T-helper 2 cell (primary cell): ENCODE measurements around the gene PPME1.

Experiments used
- DNase-seq, 5 experiments: peaks; one replicate each; pipeline versions ENCODE4 v3.0.0 to v3.0.0-alpha.2; 2012 to 2022

PPME1 gene

DNA sequence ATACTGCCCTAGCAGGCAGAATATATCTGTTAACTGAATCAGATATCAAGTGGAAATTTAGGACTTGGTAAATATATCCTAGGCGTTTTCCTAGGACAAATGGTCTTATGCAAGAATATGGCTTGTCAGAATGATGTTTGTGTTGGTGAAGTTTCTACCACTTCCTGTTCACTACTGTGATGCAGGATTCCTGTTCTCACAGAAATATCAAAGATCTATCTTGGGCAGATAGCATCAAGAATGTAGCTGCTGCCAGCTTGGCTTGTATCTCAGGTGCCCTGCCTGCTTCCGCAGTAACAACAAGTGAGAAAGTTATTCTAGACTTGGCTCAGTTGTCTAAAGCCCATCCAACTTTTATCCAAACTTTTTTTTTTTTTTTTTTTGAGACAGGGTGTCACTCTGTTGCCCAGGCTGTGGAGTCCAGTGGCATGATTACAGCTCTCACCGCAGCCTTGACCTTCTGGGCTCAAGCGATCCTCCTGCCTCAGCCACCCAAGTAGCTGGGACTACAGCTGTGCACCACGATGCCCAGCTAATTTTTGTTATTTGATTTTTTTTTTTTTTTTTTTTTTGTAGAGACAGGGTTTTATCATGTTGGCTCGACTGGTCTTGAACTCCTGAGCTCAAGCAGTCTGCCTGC lies 61.3 kb downstream of the PPME1 start:
- peak in 1 of 5 experiments; percentile 86 for DNase-seq

DNA sequence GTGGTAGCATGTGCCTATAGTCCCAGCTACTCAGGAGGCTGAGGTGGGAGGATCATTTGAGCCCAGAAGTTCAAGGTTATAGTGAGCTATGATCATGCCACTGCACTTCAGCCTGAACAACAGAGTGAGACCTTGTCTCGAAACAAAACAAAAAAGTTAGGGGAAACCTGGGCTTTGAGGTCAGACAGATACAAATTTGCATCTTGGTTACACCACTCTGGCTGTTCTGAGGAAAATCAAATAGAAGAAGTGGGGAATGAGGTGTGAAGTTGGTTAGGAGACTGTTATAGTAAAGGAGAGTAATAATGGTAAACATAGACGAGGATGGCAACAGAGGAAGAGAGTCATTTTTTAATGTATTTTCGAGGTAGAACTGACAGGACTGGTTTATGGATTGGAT lies 62.6 kb downstream of the PPME1 start:
- DNase-seq, result peak in 1 of 5 experiments; percentile 72

DNA sequence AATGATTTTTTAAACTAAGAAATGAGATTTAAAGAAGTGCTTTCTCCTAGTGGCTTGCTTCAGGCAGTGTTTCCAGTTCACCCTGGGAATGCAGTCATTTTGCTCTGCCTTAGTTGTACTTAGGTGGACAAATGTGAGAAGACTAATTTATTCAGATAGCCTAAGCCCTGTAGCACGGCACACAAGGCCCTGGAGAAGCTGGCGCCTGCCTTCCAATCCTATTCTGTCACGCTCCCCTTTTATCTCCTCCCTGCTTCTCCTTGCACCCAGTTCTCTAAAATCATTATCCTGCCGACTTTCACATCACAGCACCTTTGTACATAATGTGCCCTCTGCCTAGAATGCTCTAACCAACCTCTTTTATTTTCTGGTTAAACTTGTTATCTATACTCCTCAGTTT lies 64.0 kb downstream of the PPME1 start:
- no peak for DNase-seq

DNA sequence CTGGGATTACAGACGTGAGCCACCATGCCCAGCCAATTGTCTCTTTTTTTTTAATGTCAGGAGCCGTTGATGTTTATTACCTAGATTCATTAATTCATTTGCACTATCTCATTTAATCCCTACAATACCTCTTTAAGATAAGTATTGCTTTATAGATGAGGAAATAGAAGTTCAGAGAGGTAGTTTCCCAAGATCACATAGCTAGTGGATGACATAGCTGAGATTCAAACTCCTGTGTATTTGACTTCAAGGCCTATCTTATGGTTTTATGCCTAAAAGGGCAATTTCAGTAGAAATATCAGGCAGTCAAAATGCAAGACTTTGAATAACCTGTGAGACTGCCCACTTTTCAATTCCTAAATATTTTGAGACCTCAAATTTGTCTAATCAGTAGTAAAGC lies 66.5 kb downstream of the PPME1 start:
- DNase-seq, result no peak

DNA sequence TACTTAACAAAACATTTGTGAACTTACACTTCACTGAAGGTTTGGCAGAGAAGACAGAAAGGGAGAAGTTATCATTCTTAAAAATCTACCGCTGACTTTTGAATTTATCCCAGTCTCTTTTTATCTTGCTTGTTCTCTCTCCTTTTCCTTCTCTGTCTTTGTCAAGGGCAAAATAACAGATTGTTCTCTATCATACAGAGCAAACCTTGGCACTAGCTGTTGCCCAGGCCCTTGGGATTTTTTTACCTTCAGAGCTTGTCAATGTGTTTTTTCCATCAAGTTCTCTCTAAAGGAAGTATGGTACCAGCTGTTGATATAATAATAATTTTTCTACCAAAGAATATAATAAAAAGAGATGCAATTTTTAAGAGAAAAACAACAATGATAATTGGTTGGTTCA lies 67.2 kb downstream of the PPME1 start:
- no peak for DNase-seq

DNA sequence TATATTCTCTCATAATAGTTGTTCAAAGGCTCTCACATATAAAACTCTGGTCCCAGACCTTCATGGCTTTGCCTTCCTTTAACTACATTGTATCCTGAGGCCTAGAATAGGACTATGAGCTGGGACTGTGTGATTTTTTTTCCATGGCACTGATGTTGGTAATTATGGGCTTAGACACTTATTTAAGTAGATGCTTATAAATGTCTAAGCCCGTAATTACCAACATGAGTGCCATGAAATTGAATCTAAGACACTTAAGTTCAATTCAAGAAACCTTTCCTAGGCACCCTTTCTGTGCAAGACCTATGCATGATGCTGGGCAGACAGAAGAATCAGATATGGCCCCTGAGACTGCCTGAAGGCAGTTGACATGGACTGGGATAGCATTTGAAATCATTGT lies 77.4 kb downstream of the PPME1 start:
- DNase-seq, result no peak

DNA sequence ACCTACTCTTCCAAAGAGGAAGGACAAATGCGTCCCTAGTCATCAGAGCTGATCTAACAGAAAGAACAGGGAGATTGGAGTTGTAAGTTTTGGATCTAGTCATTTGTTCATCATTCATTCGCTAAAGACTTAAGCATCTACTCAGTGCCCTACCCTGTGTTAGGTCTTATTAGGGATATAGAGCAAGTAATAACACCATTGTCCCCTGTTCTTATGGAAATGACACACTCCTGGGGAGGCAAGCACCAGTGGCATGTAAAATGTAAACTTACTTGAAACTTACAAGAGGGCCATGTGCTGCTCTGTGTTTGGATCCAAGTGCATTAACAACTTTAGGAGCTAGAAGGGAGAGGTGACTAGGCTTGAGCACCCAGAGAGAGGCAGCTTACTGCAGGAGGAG lies 78.4 kb downstream of the PPME1 start:
- no peak for DNase-seq

DNA sequence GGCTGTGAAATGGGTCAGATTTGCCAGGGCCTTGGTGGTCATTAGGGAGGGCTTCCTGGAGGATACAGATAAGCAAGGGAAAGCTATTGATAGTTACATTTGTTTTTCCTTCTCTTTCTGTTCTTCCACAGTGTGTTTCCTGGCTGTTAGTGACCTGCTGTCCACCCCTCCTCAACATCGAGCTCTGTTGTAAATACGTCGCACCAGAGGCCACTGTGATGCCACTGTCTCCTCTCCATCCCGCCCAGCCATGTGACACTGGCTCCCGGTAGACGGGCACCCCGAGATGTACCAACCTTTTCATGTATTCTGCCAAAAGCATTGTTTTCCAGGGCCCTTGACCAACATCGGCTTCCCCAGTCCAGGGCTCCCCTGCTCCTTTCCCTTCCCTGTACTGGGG lies 82.3 kb downstream of the PPME1 start:
- no peak for DNase-seq

DNA sequence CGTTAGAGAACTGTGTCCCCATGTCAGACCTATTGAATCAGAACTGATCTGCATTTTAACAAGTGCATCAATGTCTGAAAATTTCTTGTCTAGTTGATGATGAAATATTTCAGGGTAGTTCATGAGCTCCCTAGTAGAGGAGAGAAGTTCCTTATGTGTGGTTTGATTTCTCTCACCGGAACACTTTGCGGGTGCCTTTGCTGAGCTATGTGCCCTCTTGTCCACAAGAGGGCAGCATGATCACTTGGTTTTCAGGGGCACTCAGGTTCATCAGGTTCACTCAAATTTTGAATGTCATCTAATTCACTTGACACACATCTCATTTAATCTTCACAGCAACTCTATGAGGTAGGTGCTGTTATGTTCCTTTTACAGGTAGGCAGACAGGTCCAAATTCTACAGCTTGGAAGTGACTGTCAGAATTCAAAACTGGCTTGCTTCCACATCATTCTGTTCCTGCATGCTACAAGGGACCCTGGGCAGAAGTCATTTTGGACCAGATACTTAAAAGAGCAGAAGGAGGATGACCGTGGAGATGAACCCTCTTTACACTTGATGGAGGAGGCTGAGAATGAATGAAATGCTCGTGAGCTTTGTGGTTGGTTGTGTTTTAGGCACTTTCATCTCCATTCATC lies 84.8 kb downstream of the PPME1 start:
- DNase-seq, result peak in 3 of 5 experiments; percentile 24 to 70 (median 29)

DNA sequence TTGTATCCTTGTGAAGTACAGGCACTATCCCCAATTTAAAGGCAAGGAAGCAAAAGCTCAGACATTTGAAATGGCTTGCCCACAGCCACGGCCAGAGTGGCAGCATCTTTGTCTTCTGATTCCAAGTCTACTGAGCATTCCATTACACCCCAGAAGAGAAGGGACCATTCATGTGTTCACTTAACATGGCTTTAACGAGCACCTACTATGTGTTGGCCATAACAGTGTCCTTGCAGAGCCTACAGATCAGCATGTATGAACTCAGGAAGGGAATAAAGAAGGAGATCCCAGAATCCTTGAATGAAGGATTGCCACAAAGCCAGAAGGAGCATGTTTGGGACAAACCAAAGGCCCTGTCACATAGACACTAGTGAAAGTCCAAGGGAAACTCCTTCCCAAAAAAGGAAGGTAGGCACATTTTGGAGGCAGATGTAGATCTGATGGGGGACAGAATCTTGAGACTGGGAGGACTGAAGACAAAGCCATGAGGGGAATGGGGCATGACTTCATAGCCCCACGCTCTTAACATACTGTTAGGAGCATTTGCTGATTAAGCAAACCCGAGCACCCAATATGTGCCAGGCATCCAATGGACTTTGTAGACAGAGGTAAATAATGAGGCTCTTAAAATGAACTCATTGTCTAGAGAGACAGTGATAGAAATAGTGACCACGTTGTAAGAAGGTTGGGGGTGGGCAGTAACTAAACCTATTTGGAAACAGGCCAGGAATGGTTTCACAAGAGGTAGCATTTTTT lies 85.5 kb downstream of the PPME1 start:
- no peak for DNase-seq

DNA sequence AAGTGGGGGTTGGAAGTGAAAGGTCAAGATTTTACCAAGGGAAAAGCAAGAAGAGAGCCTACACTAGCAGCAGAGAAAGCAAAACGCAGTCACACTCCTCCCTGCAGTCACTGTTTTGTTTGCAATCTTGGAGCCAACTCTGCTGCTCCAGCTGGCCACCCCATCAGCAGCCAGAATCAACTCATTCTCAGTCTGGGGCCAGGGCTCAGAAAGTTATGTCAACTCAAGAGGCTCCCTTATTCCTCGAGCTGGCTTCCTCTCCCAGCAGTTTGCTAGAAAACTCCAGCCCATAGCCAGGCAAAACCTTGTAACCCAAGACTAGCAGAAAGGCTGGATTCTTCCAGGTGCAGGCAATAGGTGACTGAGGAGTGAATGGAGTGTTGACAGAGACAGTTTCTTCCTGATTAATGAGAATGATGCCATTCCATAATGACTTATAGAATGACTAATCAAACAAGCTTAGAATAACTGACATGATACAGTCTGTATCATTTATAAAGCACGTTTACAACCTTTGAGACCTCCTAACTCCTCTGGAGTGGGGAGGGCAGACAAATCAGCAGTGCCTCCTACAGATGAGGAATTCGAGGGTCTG lies 87.0 kb downstream of the PPME1 start:
- DNase-seq, result no peak

DNA sequence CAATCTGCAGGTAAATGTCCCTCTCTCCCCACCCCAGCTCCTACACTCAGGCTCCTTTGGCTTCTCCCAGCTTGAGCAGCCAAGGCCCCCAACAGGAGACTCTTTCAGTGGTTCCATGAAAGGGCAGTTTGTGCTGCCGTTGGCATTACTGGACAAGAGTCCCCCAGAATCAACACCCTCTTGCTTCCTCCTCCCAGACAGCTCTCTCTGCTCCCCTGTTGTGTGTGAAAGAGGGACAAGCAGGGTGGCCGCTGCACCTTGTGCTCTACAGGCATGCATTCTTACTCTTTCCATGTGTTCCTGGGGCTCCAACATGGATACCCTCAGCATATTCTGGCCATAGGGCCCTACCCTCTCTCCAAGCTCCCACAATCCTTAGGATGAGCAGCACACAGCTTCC lies 91.6 kb downstream of the PPME1 start:
- no peak for DNase-seq

DNA sequence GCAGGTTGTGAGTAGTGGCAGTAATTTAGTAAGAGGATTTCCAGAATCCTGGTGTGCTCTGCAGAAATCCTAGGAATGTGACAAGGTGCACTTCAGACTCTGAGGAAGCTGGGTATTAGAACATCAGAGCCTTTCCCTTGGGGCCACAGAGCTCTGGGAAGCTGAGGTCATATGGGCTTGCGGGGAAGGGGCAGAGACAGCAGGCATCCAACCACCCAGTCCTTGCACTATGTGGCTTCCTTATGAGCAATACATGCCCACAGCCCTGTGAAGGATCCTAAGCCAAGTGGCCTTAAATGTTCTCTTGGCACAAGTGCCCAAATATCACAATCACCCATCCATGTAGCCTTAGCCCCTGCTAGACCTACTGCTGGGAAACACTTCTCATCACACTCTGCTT lies 94.2 kb downstream of the PPME1 start:
- DNase-seq, result no peak

DNA sequence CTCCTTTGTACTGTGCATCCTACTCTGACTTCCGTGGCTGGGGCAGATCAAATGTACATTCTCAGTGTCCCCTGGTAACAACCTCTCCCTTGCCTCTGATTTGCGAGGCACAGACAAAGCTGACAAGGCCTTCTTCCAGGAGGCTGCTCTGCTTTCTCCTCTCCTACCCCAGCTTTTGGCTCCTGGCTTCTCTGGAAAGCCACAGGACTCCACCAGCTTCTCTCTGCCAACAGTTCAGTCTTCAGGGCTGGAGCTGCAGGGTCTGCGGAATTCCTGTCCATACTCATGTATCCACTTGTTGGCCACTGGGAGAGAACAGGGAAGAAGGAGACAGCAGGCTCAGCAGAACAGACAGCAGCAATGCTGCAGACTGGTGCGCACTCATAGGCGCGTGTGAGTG lies 95.9 kb downstream of the PPME1 start:
- DNase-seq, result no peak

DNA sequence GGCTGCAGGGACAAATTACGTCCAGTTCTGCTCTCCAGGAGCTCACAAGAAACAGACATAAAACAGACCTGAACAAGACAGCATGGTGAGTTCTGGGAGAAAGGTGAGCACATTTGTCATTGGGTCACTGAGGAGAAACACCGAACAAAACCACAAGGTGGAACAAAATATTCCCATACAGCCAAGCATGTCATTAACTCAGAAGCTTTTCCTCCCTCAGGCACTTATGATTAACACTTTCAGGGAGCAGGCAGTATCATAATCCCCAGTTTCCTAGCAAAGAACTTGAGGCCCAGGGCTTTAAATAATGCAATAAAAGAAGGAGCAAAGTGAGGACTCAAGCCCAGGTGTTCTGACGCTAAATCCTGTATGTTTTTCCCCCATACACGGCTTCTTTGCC lies 97.4 kb downstream of the PPME1 start:
- no peak for DNase-seq

DNA sequence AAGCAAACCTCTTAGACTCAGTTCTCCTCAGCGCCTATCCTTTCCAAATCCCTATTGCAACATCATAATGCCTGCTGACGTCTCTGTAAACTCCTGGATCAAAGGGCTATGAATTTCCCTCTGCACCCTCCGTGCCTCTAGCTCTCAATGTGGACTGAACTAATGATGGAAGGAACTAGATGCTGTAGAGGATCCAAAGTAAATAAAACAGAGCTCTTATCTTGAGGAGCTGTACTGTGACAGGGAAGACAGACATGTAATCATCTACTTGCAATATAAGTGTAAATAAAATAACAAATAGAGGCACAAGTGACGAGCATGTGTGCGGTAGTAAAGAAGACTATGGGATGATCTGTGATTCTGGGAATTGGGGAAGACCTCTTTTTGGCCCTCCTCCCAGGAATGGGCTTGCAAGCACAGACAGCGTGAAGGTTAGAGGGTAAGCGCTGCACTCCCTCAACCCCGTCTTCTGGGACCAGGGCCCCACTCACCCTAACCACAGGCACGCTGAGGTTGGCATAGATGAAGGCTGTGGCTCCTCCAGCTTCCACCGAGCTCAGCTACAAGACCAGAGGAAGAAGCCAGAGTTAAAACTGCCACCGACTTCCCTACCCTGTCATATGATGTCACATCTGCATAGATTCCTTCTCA lies 98.2 kb downstream of the PPME1 start:
- peak in 1 of 5 experiments; percentile 84 for DNase-seq

DNA sequence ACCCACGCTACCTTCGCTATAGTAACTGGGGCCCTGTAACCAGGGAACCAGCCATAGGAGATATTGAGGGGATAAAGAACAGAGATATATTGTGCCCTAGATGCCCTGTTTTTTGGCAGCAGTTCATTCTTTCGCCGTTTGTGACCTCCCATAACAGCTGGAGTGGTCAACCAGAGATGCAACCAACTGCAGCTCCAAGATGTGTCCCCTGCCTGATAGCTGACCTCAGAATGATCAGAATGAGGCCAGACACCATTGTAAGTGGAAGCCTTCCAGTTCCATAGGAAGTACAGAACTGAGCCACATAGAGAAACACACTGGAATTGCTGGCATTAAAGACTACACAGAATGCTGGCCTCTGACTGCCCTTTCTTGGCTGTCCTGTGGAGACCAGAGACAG lies 101.2 kb downstream of the PPME1 start:
- DNase-seq, result no peak

DNA sequence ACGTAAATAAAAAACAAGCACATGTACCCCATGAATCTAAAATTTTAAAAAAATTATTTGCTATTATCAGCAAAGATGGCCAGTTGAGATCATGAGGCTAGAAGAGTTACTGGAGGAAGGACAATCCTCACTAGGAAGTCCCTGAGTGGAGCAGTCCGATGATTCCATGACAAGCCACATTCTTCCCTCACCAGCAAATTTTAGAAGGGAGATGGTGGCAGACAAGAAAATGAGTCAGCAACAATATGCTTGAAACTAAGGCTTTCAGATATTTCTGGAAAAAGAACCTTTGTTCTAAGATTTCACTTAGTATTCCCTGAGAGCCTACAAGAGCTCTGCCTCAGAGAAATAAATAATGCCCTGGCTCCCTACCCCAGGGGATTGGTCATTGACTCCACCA lies 105.5 kb downstream of the PPME1 start:
- no peak for DNase-seq

DNA sequence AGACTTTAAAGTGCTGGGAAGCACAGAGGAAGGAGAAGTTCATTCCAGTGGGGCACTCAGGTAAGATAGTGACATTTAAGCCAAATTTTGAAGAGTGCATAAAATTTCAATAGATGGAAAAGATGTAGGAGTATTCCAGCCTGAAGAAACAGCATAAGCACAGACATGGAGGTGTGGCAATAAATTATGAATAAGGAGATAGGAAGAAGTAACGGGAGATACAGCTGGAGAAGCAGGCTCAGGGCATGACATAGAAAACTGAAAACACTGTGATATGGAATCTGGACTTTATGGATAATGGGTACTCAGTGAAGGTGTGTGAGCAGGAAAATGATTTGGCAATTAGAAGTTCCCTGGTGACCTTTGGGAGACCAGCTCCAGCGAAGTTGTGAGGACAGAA lies 107.0 kb downstream of the PPME1 start:
- no peak for DNase-seq

DNA sequence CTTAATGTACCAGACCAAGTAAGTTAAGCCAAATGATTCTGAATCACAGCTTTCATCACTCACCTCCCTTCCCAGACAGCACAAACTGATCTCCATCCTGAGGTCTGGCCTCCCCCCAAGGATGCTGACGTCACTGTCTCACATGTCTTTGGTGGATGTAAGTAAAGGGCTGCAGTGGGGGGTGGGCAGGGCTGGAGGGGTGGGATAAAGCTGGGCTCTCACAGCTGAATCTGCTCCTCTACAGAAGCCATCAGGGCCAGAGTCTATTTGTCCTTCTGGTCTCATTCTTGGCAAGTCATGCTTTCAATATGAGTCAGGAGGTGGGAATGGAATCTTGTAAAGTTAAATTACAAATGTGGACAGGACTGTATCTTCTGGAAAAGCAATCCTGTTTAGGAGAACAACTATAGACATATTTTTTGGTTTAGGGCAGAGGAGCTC lies 107.7 kb downstream of the PPME1 start:
- DNase-seq, result no peak

DNA sequence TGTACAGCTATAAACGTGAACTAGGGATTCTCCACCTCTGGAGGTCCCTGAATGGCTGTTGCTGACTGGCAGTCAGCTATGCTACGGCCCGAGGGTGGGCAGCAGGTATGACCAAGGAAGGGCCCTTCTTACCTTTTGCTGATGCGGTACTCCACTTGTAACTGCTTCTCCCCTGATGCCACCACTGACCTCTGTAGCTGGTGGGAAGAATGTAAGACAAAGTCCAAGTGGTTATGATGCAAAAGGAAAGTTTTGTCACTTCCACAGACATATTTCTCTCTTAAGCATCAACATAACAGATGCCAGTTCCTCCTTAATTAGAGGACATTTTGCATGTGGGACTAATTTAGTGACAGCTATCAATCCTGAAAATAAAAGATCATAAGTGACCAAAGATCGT lies 108.2 kb downstream of the PPME1 start:
- DNase-seq, result no peak

DNA sequence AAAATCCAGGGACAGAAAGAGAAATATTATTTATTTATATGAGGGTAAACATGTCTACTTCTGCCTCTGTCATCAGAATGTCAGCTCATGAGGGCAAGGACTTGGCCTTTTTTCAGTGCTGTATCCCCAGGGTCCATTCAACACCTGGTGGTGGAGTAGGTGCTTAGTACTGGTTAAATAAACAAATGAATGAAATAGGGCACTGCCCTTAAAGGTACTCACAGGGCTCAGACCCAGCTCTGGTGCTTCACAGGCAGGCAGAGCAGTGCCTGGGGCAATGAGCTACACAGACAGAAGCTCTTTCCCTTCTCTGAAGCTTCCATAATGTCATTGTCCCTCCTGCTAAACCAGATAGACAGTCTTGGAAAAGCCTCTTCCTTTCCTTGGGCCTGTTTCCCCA lies 109.4 kb downstream of the PPME1 start:
- DNase-seq, result no peak

DNA sequence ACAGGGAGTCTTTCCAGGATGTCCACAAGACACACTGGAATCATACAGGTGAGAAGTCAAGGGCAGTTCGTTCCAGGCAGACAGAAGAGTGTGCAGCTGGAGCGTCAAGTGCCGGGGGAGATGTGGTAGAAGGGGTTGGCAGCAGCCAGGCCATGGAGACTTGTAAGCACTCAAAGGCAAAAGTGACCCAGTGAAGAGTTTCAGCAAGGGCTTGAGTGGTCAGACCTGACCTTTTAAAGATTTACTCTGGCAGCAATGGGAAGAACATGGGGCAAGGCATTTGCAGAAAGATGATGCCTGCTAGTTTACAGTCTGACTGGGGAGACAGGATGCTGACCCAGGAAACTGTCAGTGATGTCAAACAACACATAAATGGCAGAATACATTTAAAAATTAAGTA lies 111.3 kb downstream of the PPME1 start:
- DNase-seq, result no peak
